VCaP (cell line): ENCODE measurements around the gene IFT88.

ENCODE experiments used
- H3K27ac ChIP-seq: fragments of 450-650 bp; 2 replicates; pipeline ENCODE4 v1.5.1; 2017
- CTCF ChIP-seq: fragments of 450-650 bp; conservative IDR thresholded peaks from 2 replicates; pipeline ENCODE4 v1.5.1; 2017; ENCODE audit warnings: mild to moderate bottlenecking, moderate library complexity

IFT88 gene

GRCh38 chr13:20664351-20664750 is 97.4 kb downstream of the IFT88 start:
- no peak overlapping the region for H3K27ac ChIP-seq
- no peak for TF ChIP-seq CTCF

- TF ChIP-seq CTCF: no peak
- H3K27ac ChIP-seq: no peak overlapping the region
These were observed 100.0 kb downstream of the IFT88 start for GRCh38 chr13:20666948-20667347.

- TF ChIP-seq CTCF: no peak
These were observed 101.0 kb downstream of the IFT88 start for GRCh38 chr13:20667857-20668437.

GRCh38 chr13:20669162-20669561 is 102.2 kb downstream of the IFT88 start:
- no peak for TF ChIP-seq CTCF
- H3K27ac ChIP-seq: no peak overlapping the region

More at GRCh38 chr13:20667857-20668437, 101.0 kb downstream of the IFT88 start:
- no peak overlapping the region for H3K27ac ChIP-seq

GRCh38 chr13:20671789-20672188 is 104.8 kb downstream of the IFT88 start:
- no peak overlapping the region for H3K27ac ChIP-seq

GRCh38 chr13:20672772-20673171 is 105.8 kb downstream of the IFT88 start:
- TF ChIP-seq CTCF: no peak
- H3K27ac ChIP-seq: no peak overlapping the region

More at GRCh38 chr13:20671789-20672188, 104.8 kb downstream of the IFT88 start:
- no peak for TF ChIP-seq CTCF

GRCh38 chr13:20673715-20674114 is 106.8 kb downstream of the IFT88 start:
- H3K27ac ChIP-seq: peak overlapping the region; percentile 34; the same call in 1 of the 2 replicates
- TF ChIP-seq CTCF: no peak
